HUES64 (cell line): Measurements from ENCODE around the gene SLC13A4.
"Not testable (repeated sequence)": the region's sequence is repeated elsewhere in the genome, so short reads cannot be mapped to it uniquely, and the experiment has no call there.

Experiments used
- H3K27ac ChIP-seq: 2 replicates; pipeline ENCODE4 v1.7.0; 2013; ENCODE audit warnings: low read depth, low read length, inconsistent platforms
- H3K27me3 ChIP-seq: 2 replicates; pipeline ENCODE4 v1.6.1; 2013; ENCODE audit warnings: mild to moderate bottlenecking, low read length; ENCODE audit not compliant: insufficient read depth
- H3K36me3 ChIP-seq: 2 replicates; pipeline ENCODE4 v1.6.1; 2013; ENCODE audit warnings: mild to moderate bottlenecking, low read length; ENCODE audit not compliant: insufficient read depth
- H3K4me1 ChIP-seq: 2 replicates; pipeline ENCODE4 v1.6.1; 2013; ENCODE audit warnings: mild to moderate bottlenecking, low read length, moderate library complexity; ENCODE audit not compliant: insufficient read depth
- H3K4me3 ChIP-seq: 2 replicates; pipeline ENCODE4 v1.5.1; 2013; ENCODE audit warnings: mild to moderate bottlenecking, low read length, moderate library complexity
- H3K9ac ChIP-seq: 2 replicates; pipeline ENCODE4 v1.6.1; 2013; ENCODE audit warnings: mild to moderate bottlenecking, low read depth, low read length
- H3K9me3 ChIP-seq: 2 replicates; pipeline ENCODE4 v1.6.1; 2013; ENCODE audit warnings: low read depth, low read length; ENCODE audit not compliant: insufficient read depth
- WGBS: fragments of 150-250, 120-280 bp; methylation state at CpG from one replicate; pipeline ENCODE4 v1.1.7; 2013; ENCODE audit warnings: missing lambda C conversion rate; 5-methylcytosine and 5-hydroxymethylcytosine counted together

Gene SLC13A4

DNA sequence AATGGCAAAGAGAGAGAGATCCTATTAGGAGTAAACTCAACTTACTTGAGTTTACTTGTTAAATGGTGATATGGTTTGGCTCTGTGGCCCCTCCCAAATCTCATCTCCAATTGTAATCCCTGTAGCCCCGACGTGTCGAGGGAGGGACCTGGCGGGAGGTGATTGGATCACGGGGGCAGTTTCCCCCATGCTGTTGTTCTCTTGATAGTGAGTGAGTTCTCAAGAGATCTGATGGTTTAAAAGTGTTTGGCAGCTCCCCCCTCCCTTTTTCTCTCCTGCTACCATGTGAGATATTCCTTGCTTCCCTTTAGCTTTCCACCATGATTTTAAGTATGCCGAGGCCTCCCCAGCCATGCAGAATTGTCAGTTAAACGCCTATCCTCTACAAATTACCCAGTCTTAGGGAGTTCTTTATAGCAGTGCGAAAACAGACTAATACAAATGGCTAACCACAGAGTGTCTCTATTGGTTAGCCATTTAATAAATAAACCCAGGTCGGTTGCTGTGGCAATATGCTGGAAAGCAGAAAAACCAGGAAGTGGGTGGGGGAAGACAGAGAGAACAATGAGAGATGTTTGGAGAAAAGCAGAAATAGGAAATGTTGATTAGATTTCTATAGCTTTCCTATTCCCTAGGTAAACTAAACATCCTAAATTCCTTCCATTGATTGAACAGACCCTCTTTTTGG lies 68.7 kb downstream of the SLC13A4 start:
- Histone ChIP-seq H3K4me1 (0 out of 2 replicates have a peak, but pooled peaks cover 3% of the 10 kb centered on the region), H3K4me3 (no peak overlapping the region), H3K27me3 (no peaks in the 10 kb centered on the region), H3K36me3 (no peaks in the 10 kb centered on the region), H3K9ac (no peak overlapping the region), H3K9me3 (no peaks in the 10 kb centered on the region), H3K27ac (no peak overlapping the region)
- WGBS = 89% methylated on average over 9 of the region's 9 CpGs

DNA sequence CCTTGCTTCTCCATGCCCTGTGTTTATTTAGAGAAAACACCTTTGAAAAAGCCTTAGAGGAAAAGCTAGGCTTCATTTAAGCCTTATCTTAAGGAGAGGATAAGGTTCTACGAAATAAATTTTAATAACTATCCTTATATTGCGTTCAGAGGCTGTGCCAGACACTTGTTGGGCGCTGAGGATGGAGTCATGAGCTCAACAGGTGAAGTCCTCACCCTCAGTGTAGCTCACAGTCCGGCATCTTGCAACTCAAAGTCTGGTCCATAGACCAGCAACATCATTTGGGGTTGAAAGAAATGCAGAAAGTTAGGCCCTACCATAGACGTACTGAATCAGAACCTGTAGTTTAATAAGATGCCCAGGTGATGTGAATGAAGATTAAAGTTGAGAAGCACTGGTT lies 69.4 kb downstream of the SLC13A4 start:
- Histone ChIP-seq H3K4me1 (0 out of 2 replicates have a peak, but pooled peaks cover 4% of the 10 kb centered on the region), H3K9ac (no peak overlapping the region), H3K9me3 (no peaks in the 10 kb centered on the region), H3K4me3 (no peak overlapping the region), H3K36me3 (no peaks in the 10 kb centered on the region), H3K27ac (no peak overlapping the region), H3K27me3 (no peaks in the 10 kb centered on the region)
- WGBS = 94% methylated on average over 4 of the region's 5 CpGs

DNA sequence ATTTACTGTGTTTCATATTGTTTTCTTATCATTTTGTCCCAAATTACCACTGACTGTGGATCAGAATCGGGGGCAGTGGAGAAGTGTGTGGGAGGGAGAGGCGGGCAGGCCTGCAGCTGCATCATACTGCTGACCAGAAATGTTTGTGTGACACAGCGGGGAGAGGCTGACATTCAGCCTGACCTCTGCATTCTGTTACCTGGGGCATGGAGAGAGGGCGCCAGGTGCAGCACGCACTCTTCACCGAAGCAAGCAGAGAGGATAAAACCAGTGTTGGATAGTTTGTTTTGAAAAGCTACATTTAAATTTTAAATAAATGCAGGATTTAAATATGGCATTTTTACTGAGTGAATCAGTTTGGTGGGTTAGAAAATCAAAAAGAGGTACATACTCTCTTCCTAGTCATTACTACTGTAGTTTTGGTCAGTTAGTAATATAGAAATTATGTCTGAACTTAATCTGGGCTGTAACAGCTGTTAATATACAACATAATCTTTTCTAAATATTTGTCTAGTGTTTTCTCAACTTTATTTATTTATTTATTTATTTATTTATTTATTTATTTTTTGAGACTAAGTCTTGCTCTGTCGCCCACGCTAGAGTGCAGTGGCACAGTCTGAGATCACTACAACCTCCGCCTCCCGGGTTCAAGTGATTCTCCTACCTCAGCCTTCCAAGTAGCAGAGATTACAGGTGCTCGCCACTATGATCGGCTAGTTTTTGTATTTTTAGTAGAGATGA lies 74.5 kb downstream of the SLC13A4 start:
- H3K27me3 ChIP-seq = no peaks in the 10 kb centered on the region
- H3K27ac ChIP-seq = no peak overlapping the region
- WGBS = 89% methylated on average over 10 of the region's 12 CpGs
- H3K9ac ChIP-seq = no peak overlapping the region
- no peak overlapping the region for H3K4me3 ChIP-seq
- H3K36me3 ChIP-seq = peaks cover 20% of the 10 kb centered on the region
- no peaks in the 10 kb centered on the region for H3K9me3 ChIP-seq
- H3K4me1 ChIP-seq = 0 out of 2 replicates have a peak, but pooled peaks cover 6% of the 10 kb centered on the region

DNA sequence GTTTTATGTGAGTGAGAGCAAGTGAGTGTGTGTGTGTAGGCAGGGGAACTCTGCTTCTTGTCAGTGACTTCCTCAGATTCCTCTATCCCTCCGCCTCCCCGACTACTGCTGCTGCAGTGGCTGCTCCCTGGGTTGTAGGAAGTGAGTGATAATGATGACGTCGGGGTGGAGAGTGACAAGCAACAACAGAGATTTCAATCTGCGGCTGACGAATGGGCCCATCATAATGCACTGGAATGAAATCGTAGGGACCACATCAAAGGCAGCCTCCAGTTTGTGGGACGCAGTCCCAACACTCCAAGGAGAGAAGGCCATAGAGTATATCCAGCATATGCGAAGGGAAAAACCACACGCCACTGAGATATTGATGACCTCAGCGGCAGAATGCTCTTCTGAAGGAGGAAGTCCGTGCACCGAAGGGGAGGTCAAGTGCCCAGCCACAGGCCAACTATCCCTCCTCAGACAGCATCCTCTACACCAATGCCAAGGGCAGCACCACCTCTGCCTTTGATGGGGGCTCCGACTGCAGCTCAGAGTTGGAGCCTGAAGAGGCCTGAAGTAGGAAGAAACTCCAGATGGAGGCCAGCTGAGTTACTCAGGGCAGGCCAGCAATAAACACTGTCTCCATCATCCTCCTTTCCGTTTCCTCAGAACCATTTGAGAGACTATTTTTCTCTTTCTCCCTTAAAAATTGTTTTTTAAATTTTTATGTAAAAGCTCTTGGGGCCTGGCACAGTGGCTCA lies 77.0 kb downstream of the SLC13A4 start:
- Histone ChIP-seq H3K4me3 (no peak overlapping the region), H3K4me1 (0 out of 2 replicates have a peak, but pooled peaks cover 6% of the 10 kb centered on the region), H3K27ac (peak overlapping the region; percentile 30; the same call in 1 of the 2 replicates), H3K36me3 (peaks cover 45% of the 10 kb centered on the region), H3K9ac (no peak overlapping the region), H3K27me3 (no peaks in the 10 kb centered on the region), H3K9me3 (no peaks in the 10 kb centered on the region)
- WGBS = 90% methylated on average over 15 of the region's 15 CpGs

DNA sequence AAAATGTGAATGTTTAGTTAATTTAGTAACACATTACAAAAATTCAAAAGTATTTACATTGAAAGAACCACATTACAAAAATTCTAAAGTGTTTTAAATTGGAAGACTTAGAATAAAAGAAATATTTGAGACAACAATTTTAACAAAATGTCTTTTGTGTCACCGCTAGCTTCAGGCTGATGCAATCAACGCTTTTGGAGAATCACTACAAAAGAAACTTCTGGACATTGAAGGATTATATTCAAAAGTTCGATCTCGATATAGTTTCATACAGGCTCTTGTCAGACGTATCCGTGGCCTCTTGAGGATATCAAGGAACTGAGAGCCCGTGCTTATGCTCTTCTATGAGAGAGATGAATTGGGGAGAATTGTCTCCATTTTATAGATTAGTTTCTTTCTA lies 79.8 kb downstream of the SLC13A4 start:
- Histone ChIP-seq H3K4me1 (0 out of 2 replicates have a peak, but pooled peaks cover 3% of the 10 kb centered on the region), H3K9me3 (no peaks in the 10 kb centered on the region), H3K27ac (no peak overlapping the region), H3K36me3 (peaks cover 73% of the 10 kb centered on the region), H3K9ac (no peak overlapping the region), H3K4me3 (no peak overlapping the region), H3K27me3 (no peaks in the 10 kb centered on the region)
- 98% methylated on average over 7 of the region's 7 CpGs for WGBS

DNA sequence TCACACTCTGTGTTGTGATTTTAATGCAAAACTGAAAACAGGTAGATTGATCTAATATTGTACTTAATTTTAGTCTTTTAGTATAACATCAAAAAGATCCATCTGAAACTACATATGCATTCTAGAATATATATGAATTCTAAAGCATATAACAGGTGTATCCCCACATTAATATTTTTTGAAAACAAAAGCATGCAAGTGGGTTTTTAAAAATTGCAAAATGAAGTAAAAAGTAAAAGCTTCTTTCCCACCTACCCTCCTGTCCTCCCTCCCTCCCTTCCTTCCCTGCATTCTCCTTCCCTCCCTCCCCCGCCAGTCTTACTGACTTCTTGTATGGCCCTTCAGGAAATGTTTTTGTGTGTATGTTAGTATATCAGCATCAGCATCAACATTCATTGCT lies 80.2 kb downstream of the SLC13A4 start:
- Histone ChIP-seq H3K36me3 (peaks cover 78% of the 10 kb centered on the region), H3K27ac (no peak overlapping the region), H3K4me3 (no peak overlapping the region), H3K9me3 (no peaks in the 10 kb centered on the region), H3K9ac (no peak overlapping the region), H3K4me1 (no peaks in the 10 kb centered on the region), H3K27me3 (no peaks in the 10 kb centered on the region)
- WGBS = no CpG with 5 or more reads among the region's 1 CpG

DNA sequence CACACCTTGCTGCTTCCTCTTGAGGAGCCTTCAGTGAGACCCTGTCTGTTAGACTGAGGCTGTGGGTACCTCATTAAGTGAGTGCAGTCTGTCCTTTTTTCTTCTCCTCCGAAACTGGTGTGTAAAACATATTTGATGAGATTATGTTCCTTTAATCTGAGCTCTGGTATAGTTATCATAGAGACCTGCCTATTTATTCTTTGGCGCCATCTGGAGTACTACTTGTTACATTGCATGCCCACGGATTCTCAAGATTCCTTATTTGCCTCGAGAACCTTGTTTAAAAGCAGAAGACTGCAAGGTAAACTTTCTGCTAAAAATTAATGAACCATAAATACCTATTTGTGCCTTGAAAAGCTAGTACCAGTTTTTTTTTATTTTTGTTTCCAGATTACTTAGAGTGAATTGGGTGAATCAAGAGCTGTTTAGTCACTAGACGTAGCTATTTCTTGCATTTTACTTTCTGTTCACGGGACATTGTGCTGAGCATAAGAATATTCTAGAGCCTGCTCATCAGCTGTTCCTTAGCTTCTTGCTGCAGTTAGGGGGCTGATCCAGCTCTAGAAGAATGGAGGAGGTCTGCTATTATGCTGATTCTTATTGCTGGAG lies 82.6 kb downstream of the SLC13A4 start:
- H3K27me3 ChIP-seq = no peaks in the 10 kb centered on the region
- peaks cover 94% of the 10 kb centered on the region for H3K36me3 ChIP-seq
- no peak overlapping the region for H3K9ac ChIP-seq
- H3K4me1 ChIP-seq = no peaks in the 10 kb centered on the region
- H3K4me3 ChIP-seq = no peak overlapping the region
- WGBS = 77% methylated on average over 6 of the region's 6 CpGs
- no peak overlapping the region for H3K27ac ChIP-seq
- H3K9me3 ChIP-seq = no peaks in the 10 kb centered on the region

DNA sequence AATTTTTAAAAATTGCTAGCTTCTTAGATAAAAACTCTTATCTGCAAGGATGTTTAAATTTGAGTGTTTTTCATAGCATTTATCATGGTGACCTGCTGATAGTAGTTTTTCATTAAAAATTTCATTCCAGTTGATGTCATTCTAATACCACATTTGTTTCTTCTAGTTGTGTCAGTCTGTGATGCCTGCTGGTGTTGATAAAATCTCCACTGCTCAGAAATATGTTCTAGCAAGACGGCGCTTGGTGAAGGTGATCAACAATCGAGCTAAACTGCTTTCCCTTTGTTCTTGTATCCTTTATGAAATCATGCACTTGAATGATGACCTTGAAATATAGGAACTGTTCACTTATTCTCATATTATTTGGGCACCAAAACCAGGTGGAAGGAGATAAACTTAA lies 83.3 kb downstream of the SLC13A4 start:
- Histone ChIP-seq H3K9ac (no peak overlapping the region), H3K4me1 (no peaks in the 10 kb centered on the region), H3K27me3 (no peaks in the 10 kb centered on the region), H3K27ac (no peak overlapping the region), H3K36me3 (peaks cover 100% of the 10 kb centered on the region), H3K4me3 (no peak overlapping the region), H3K9me3 (no peaks in the 10 kb centered on the region)
- WGBS = 100% methylated on average over 3 of the region's 3 CpGs

DNA sequence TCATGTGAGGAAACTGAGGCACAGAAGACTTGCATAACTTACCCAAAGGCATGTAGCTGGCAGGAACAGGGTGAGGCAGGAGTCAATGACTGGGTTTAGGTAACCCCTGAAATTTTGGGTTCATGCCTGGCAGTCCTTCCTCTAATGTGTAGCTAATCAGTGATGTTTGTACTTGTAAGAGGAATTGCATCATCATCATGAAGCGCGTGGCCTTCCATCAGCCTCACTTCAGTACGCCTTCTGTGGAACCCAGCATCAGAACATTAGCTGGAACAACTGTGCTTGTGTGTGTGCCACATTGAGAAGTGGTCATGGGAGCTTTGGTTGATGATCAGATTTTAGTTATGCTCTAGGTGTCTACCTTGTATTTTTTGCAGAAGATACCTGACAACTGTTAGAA lies 83.8 kb downstream of the SLC13A4 start:
- Histone ChIP-seq H3K36me3 (peaks cover 100% of the 10 kb centered on the region), H3K9me3 (no peaks in the 10 kb centered on the region), H3K27me3 (no peaks in the 10 kb centered on the region), H3K27ac (no peak overlapping the region), H3K4me3 (no peak overlapping the region), H3K4me1 (no peaks in the 10 kb centered on the region), H3K9ac (no peak overlapping the region)
- WGBS = 96% methylated on average over 3 of the region's 3 CpGs

DNA sequence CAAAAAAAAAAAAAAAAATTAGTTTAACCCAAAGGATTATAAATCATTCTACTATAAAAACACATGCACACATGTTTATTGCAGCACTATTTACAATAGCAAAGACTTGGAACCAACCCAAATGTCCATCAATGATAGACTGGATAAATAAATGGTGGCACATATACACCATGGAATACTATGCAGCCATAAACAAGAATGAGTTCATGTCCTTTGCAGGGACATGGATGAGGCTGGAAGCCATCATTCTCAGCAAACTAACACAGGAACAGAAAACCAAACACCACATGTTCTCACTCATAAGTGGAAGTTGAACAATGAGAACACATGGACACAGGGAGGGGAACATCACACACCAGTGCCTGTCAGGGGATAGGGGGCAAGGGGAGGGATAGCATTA lies 88.3 kb downstream of the SLC13A4 start:
- not testable (repeated sequence) for H3K27me3 ChIP-seq, H3K4me3 ChIP-seq, H3K27ac ChIP-seq, H3K4me1 ChIP-seq, H3K9me3 ChIP-seq, H3K9ac ChIP-seq
- peaks cover 100% of the 10 kb centered on the region for H3K36me3 ChIP-seq
